Left ventricle myocardium inferior (tissue), 1 donor: ENCODE results near the gene OR52E5. TPM values are rescaled to one million over a fixed set of nuclear protein-coding genes. Genes with fewer than 3 reads are reported as not detected.

Experiments used
- DNase-seq: peaks from one replicate; pipeline ENCODE4 v3.0.0-alpha.2; 2020
- H3K27ac ChIP-seq: fragments of 200-600 bp; replicated peaks from 2 replicates; pipeline ENCODE4 v1.8.0; 2021
- H3K27me3 ChIP-seq: fragments of 200-600 bp; 2 replicates; pipeline ENCODE4 v1.8.0; 2021; ENCODE audit warnings: low read depth
- H3K36me3 ChIP-seq: fragments of 200-600 bp; 2 replicates; pipeline ENCODE4 v1.8.0; 2021
- H3K4me1 ChIP-seq: fragments of 200-600 bp; 2 replicates; pipeline ENCODE4 v1.8.0; 2021
- H3K4me3 ChIP-seq: fragments of 200-600 bp; 2 replicates; pipeline ENCODE4 v1.8.0; 2021; ENCODE audit warnings: mild to moderate bottlenecking, moderate library complexity
- H3K9me3 ChIP-seq: fragments of 200-600 bp; replicated peaks from 2 replicates; pipeline ENCODE4 v1.8.0; 2021
- intact Hi-C: fragments of 100-400 bp; cut with micrococcal nuclease; formaldehyde crosslinking; loops from one replicate; pipeline ENCODE4 v1.11.0; 2022
- total RNA-seq: library from RNA; stranded (reverse); fragmentation: NEBNext Ultra II Directional; extraction: Animal tissue kit (Norgen Biotek cat#: 25700); gene quantifications from one replicate; pipeline ENCODE4 v1.2.1, GENCODE V29; 2021
- TF ChIP-seq, protein P1 (sequence below): fragments of 200-600 bp; IDR thresholded peaks from 2 replicates; pipeline ENCODE4 v1.8.0; 2021; ENCODE audit warnings: antibody characterized with exemption, mild to moderate bottlenecking, borderline replicate concordance
- donor health status: DM: no; HTN: yes; CAD: no; lungs with severe emphysema.

The OR52E5 gene
- total RNA-seq, 1 donor from 2014 or later, result not detected

DNA sequence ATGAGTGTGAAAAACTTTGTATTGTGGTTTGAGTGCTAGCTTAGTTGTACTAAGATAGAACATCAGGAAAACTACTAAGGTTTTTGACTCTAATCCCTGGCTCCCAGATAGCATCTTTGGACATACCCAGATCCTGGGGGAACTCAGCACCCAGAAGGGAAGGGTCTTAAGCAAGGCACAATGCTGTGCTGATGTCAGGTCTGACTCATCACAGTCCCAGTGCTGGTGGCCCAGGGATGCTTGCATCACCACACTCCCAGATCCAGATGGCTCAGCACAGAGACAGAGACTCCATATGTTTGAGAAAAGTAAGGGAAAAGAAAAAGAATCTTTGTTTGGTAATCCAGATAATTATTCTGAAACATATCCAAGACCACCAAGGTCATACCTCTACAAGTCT is 30.8 kb downstream of the OR52E5 start:
- Histone ChIP-seq H3K9me3 (peaks cover 64% of the 10 kb centered on the region), H3K27ac (no peak overlapping the region), H3K27me3 (no peaks in the 10 kb centered on the region), H3K4me1 (no peaks in the 10 kb centered on the region), H3K36me3 (no peaks in the 10 kb centered on the region), H3K4me3 (no peak overlapping the region)
- TF ChIP-seq, protein P1, sequence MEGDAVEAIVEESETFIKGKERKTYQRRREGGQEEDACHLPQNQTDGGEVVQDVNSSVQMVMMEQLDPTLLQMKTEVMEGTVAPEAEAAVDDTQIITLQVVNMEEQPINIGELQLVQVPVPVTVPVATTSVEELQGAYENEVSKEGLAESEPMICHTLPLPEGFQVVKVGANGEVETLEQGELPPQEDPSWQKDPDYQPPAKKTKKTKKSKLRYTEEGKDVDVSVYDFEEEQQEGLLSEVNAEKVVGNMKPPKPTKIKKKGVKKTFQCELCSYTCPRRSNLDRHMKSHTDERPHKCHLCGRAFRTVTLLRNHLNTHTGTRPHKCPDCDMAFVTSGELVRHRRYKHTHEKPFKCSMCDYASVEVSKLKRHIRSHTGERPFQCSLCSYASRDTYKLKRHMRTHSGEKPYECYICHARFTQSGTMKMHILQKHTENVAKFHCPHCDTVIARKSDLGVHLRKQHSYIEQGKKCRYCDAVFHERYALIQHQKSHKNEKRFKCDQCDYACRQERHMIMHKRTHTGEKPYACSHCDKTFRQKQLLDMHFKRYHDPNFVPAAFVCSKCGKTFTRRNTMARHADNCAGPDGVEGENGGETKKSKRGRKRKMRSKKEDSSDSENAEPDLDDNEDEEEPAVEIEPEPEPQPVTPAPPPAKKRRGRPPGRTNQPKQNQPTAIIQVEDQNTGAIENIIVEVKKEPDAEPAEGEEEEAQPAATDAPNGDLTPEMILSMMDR, result no peak
- no peak for DNase-seq
- intact Hi-C loops, result no loop called here

DNA sequence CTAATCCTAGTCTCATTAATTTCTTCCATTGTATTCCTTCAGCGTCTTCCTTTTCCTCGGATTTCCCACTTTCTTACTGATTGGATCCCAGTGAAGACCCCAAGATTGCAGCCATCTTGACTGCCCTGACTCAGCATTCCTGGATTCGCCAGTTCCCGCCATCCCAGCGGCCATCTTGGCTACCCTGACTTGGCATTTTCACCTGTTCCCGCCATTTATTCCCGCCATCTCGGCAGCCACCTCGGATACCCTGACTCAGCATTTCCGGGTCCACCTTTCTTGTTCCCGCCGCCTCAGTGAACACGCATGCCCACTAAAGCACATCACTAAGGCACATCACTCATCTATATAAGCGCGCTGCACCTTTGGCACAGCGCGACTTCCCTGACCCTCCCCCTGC is 35.3 kb downstream of the OR52E5 start:
- TF ChIP-seq, protein P1, result no peak
- H3K4me1 ChIP-seq, result no peaks in the 10 kb centered on the region
- peaks cover 75% of the 10 kb centered on the region for H3K9me3 ChIP-seq
- no peaks in the 10 kb centered on the region for H3K27me3 ChIP-seq
- no peaks in the 10 kb centered on the region for H3K36me3 ChIP-seq
- H3K4me3 ChIP-seq, result no peak overlapping the region
- intact Hi-C loops, result no loop called here
- no peak overlapping the region for H3K27ac ChIP-seq
- no peak for DNase-seq

DNA sequence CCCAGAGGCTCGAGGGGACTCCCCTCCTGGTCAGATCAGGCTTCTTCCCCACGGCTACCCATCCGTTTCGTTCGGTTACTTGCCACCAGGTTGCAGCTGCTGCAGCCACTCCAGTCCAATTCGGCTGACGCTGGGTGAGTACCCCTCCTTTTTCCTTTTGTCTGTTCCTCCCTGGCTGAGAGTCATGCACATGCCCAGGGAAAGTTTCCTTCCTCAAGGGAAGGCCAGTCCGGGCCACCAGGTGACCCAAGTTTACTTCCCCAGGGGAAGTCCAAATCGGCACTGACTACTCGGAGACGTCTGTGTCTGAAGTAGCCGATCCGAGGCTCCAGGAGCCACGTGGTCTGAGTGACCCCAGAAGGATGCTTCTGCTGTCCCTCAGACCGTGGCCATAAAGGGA is 35.8 kb downstream of the OR52E5 start:
- intact Hi-C loops, result no loop called here
- peaks cover 70% of the 10 kb centered on the region for H3K9me3 ChIP-seq
- DNase-seq, result no peak

DNA sequence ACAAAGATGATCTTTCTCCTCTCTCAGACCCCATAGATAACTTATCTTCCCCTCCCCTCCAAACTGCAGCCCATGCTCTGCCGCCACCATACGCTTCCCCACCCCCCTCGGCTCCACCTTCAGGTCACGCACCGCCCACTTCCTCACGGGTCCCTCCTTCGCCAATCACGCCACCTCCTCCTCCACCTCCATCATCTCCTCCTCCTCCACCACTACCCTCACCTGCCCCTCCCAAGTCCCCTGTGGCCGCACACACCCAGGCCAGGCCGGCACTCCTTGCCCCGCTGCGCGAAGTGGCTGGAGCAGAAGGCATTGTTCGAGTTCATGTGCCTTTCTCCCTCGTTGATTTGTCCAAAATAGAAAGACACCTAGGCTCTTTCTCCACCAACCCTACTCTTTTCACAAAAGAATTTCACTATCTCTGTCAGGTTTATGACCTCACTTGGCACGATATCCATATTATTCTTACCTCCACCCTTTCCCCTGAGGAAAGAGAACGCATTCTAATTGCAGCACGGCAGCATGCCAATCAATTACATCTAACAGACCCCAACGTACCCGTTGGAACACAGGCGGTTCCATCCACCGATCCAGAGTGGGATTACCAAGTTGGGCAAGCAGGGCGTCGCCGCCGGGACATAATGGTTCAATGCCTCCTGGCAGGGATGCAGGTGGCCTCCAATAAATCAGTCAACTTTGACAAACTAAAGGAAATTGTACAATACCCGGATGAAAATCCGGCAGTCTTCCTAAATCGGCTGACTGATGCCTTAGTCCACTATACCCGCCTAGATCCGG is 36.8 kb downstream of the OR52E5 start:
- no peak overlapping the region for H3K4me3 ChIP-seq
- no peaks in the 10 kb centered on the region for H3K4me1 ChIP-seq
- no peaks in the 10 kb centered on the region for H3K27me3 ChIP-seq
- TF ChIP-seq, protein P1, result no peak
- DNase-seq, result no peak
- H3K27ac ChIP-seq, result no peak overlapping the region
- intact Hi-C loops, result no loop called here
- H3K36me3 ChIP-seq, result no peaks in the 10 kb centered on the region
- peaks cover 60% of the 10 kb centered on the region for H3K9me3 ChIP-seq

More for the DNA sequence above, 35.8 kb downstream of the OR52E5 start:
- H3K4me1 ChIP-seq, result no peaks in the 10 kb centered on the region
- H3K36me3 ChIP-seq, result no peaks in the 10 kb centered on the region
- H3K27me3 ChIP-seq, result no peaks in the 10 kb centered on the region
- no peak overlapping the region for H3K4me3 ChIP-seq
- TF ChIP-seq, protein P1, result no peak
- no peak overlapping the region for H3K27ac ChIP-seq

DNA sequence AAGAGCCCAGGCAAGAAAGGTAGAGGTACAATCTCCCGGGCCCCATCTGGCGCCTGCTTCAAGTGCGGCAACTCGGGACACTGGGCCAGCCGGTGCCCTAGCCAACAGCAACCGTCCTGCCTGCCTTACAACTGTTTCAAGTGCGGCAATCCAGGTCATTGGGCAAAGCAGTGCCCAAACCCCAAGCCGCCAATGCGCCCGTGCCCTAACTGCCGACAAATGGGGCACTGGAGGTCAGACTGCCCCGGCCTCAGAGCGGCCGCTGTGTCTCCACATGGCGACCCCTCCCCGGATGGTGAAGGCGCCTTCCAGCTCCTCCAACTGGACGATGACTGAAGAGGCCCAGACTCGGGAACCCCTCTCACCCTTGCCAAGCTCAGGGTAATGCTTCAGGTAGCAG is 37.6 kb downstream of the OR52E5 start:
- H3K4me1 ChIP-seq, result no peaks in the 10 kb centered on the region

More for the DNA sequence above, 37.6 kb downstream of the OR52E5 start:
- Histone ChIP-seq H3K4me3 (no peak overlapping the region), H3K36me3 (no peaks in the 10 kb centered on the region), H3K27me3 (no peaks in the 10 kb centered on the region), H3K27ac (no peak overlapping the region), H3K9me3 (peaks cover 52% of the 10 kb centered on the region)
- TF ChIP-seq, protein P1, result no peak
- no peak for DNase-seq
- intact Hi-C loops, result no loop called here
